ENCODE data around the gene EHD3.
"Not testable (repeated sequence)": the region's sequence is repeated elsewhere in the genome, so short reads cannot be mapped to it uniquely, and the experiment has no call there.

Gene EHD3

GRCh38 chr2:31271851-31272267, 37.9 kb downstream of the EHD3 start:
- no peak for TF ChIP-seq CTCF (IDR thresholded peaks at IDR 0.05; ENCODE audit: low read depth, low read length)
- no peak overlapping the region for H3K4me3 ChIP-seq (ENCODE audit: low read depth, low read length)
- no peak for DNase-seq (ENCODE audit: low read depth, low spot score)
- in situ Hi-C loops (cut with HindIII; ENCODE audit: low sequenced_read_pairs) = no loop called here

- DNase-seq (ENCODE audit: low read depth, low spot score) = no peak
- TF ChIP-seq CTCF (IDR thresholded peaks at IDR 0.05; ENCODE audit: low read depth, low read length) = no peak
- in situ Hi-C loops (cut with HindIII; ENCODE audit: low sequenced_read_pairs) = no loop called here
- no peak overlapping the region for H3K4me3 ChIP-seq (ENCODE audit: low read depth, low read length)
These were observed 40.6 kb downstream of the EHD3 start for GRCh38 chr2:31274401-31275075.

GRCh38 chr2:31275976-31276375, 42.0 kb downstream of the EHD3 start:
- no peak for TF ChIP-seq CTCF (IDR thresholded peaks at IDR 0.05; ENCODE audit: low read depth, low read length)
- in situ Hi-C loops (cut with HindIII; ENCODE audit: low sequenced_read_pairs) = no loop called here
- no peak for DNase-seq (ENCODE audit: low read depth, low spot score)
- H3K4me3 ChIP-seq (ENCODE audit: low read depth, low read length) = no peak overlapping the region

- no peak for TF ChIP-seq CTCF (IDR thresholded peaks at IDR 0.05; ENCODE audit: low read depth, low read length)
- in situ Hi-C loops (cut with HindIII; ENCODE audit: low sequenced_read_pairs) = no loop called here
- no peak overlapping the region for H3K4me3 ChIP-seq (ENCODE audit: low read depth, low read length)
- DNase-seq (ENCODE audit: low read depth, low spot score) = no peak
These were observed 43.7 kb downstream of the EHD3 start for GRCh38 chr2:31277621-31278020.

- no peak for TF ChIP-seq CTCF (IDR thresholded peaks at IDR 0.05; ENCODE audit: low read depth, low read length)
- H3K4me3 ChIP-seq (ENCODE audit: low read depth, low read length) = no peak overlapping the region
- no peak for DNase-seq (ENCODE audit: low read depth, low spot score)
- in situ Hi-C loops (cut with HindIII; ENCODE audit: low sequenced_read_pairs) = no loop called here
These were observed 48.7 kb downstream of the EHD3 start for GRCh38 chr2:31282634-31283033.

GRCh38 chr2:31283193-31283919, 49.4 kb downstream of the EHD3 start:
- in situ Hi-C loops (cut with HindIII; ENCODE audit: low sequenced_read_pairs); DNase-seq (ENCODE audit: low read depth, low spot score); H3K4me3 ChIP-seq (ENCODE audit: low read depth, low read length): not testable (repeated sequence)

- no peak overlapping the region for H3K4me3 ChIP-seq (ENCODE audit: low read depth, low read length)
- in situ Hi-C loops (cut with HindIII; ENCODE audit: low sequenced_read_pairs) = no loop called here
- DNase-seq (ENCODE audit: low read depth, low spot score) = no peak
- TF ChIP-seq CTCF (IDR thresholded peaks at IDR 0.05; ENCODE audit: low read depth, low read length) = no peak
These were observed 50.2 kb downstream of the EHD3 start for GRCh38 chr2:31284107-31284506.

Data from astrocyte of the spinal cord (primary cell).